Heart left ventricle (tissue), 16 donors: ENCODE measurements around the gene KCNE2. TPM values are rescaled to one million over a fixed set of nuclear protein-coding genes. Genes with fewer than 3 reads are reported as not detected.
A peak's percentile ranks its signal among the peaks of the same experiment; 100 is the strongest.

Experiments
- ATAC-seq, 4 donors: fragments of 200-7000 bp; cut with Tn5 transposase; one replicate each; pipeline ENCODE4 v1.9.1; 2020 to 2022; ENCODE audit warnings: moderate library complexity in 4 of 4, mild to moderate bottlenecking in 3 of 4, moderate number of reproducible peaks in 1 of 4
- DNase-seq, 5 donors: peaks; one replicate each; pipeline ENCODE4 v3.0.0-alpha.2; 2020
- H3K27ac ChIP-seq, 12 donors: fragments of 200-600 bp; sonication (generic) in 4 of 12; one replicate each; pipeline versions ENCODE4 v1.5.0 to v1.8.0; 2016 to 2022; ENCODE audit warnings: mild to moderate bottlenecking in 2 of 12
- H3K27me3 ChIP-seq, 9 donors: fragments of 200-600 bp; sonication (generic) in 2 of 9; one replicate each; pipeline versions ENCODE4 v1.5.1 to v1.8.0; 2016 to 2022; ENCODE audit warnings: mild to moderate bottlenecking in 3 of 9
- H3K36me3 ChIP-seq, 9 donors: fragments of 200-600 bp; sonication (generic) in 2 of 9; one replicate each; pipeline versions ENCODE4 v1.5.0 to v1.8.0; 2018 to 2022; ENCODE audit warnings: mild to moderate bottlenecking in 2 of 9
- H3K4me1 ChIP-seq, 12 donors: fragments of 200-600 bp; sonication (generic) in 4 of 12; one replicate each; pipeline versions ENCODE4 v1.5.0 to v1.8.0; 2016 to 2022; ENCODE audit warnings: mild to moderate bottlenecking in 3 of 12
- H3K4me3 ChIP-seq, 12 donors: fragments of 200-600 bp; sonication (generic) in 4 of 12; one replicate each; pipeline versions ENCODE4 v1.5.0 to v1.8.0; 2017 to 2022; ENCODE audit warnings: mild to moderate bottlenecking in 9 of 12, moderate library complexity in 4 of 12
- H3K9me3 ChIP-seq, 12 donors: fragments of 200-600 bp; sonication (generic) in 4 of 12; one replicate each; pipeline versions ENCODE4 v1.5.0 to v1.8.0; 2016 to 2022; ENCODE audit warnings: mild to moderate bottlenecking in 1 of 12
- CTCF ChIP-seq, 12 donors: fragments of 200-600 bp; sonication (generic) in 4 of 12; IDR thresholded peaks; one replicate each; pipeline versions ENCODE4 v1.5.0 to v1.8.0; 2018 to 2022; ENCODE audit warnings: antibody characterized with exemption in 12 of 12, mild to moderate bottlenecking in 5 of 12
- POLR2A ChIP-seq, 2 donors: fragments of 450-650 bp; IDR thresholded peaks; one replicate each; pipeline ENCODE4 v1.6.1; 2017; ENCODE audit warnings: antibody characterized with exemption in 2 of 2, mild to moderate bottlenecking in 2 of 2, moderate library complexity in 2 of 2
- WGBS, 4 donors: extraction: QIAGEN DNeasy Blood & Tissue Kit in 2 of 4; methylation state at CpG; one replicate each; pipeline versions ENCODE4 v1.1.5 to v1.1.7; 2013 to 2018; 5-methylcytosine and 5-hydroxymethylcytosine counted together
- intact Hi-C, 10 donors: fragments of 100-400 bp; cut with DNase I; formaldehyde crosslinking; loops; one replicate each; pipeline versions ENCODE4 v1.11.1 to v1.14.2; 2022
- polyA plus RNA-seq, 2 donors: library from polyadenylated mRNA; stranded (reverse); fragments of 200-250 nt; gene quantifications; one replicate each; pipeline ENCODE4 v1.2.3, GENCODE V29; 2013
- total RNA-seq, 9 donors: library from RNA; depleted of rRNA in 2 of 9; stranded (reverse); fragments of >200 nt in 2 of 9; fragmentation: NEBNext Ultra II Directional in 3 of 9; extraction: Animal tissue kit (Norgen Biotek cat#: 25700) in 3 of 9; gene quantifications; one replicate each; pipeline versions ENCODE4 v1.1.0 to v1.2.4, GENCODE V29; 2016 to 2023
- donor health status: ischemic (EF 13 %, LVEDD 7.1; RV severe dilation, severe dysfunction).
- donor health status: healthy with polysubstance abuse.
- donor health status: DM: no; HTN: yes; CAD: no.
- donor health status: DM: no; HTN: no; CAD: no.
- donor health status: ischemic (EF 25% LVEDD 6.9; RV normal size, moderate dysfunction).
- donor health status: ischemic (EF 25% LVEDD 5.7; RV mildly dilated, moderate dysfunction).
- donor health status: healthy.
- donor health status: DM: yes; HTN: yes; CAD: no.
- donor health status: ischemic (EF 35%, LVEDD 5.7; RV mildly dilated, moderate dysfunction).
- donor health status: nonischemic (EF 11% LVEDD 7.7; RV severe dilation, severe dysfunction).
- donor health status: DM: yes; HTN: yes; CAD: no.
- donor health status: PGD.
- donor health status: ischemic (EF 29% LVEDD 5.4; RV normal size, mild dysfunction).
- donor health status: nonischemic (EF 23%, LVEDD 6.1; RV moderate dilation, normal function).

The KCNE2 gene
- total and polyA plus RNA-seq, 11 donors, result 0.07 TPM; not detected in 10

GRCh38 chr21:34354836-34355235 is 9.0 kb upstream of the KCNE2 start:
- WGBS, 4 donors, result 45 to 53% (median 47%) methylated on average over 4 of the region's 4 CpGs
- Histone ChIP-seq H3K27ac (no peak overlapping the region), H3K9me3 (peaks cover 0 to 8% (median 0%) of the 10 kb centered on the region in 12 donors), H3K4me1 (peaks cover 0 to 2% (median 0%) of the 10 kb centered on the region in 12 donors), H3K27me3 (peaks cover 0 to 8% (median 0%) of the 10 kb centered on the region in 9 donors), H3K36me3 (no peaks in the 10 kb centered on the region), H3K4me3 (no peak overlapping the region)
- intact Hi-C loops, result no loop called here
- TF ChIP-seq POLR2A (IDR thresholded peaks at IDR 0.05) (no peak), CTCF (IDR thresholded peaks at IDR 0.05) (no peak)
- peak; percentile 51 to 81 (median 78) for ATAC-seq
- DNase-seq, result peak in 1 of 5 donors; percentile 41

GRCh38 chr21:34355570-34355969 is 8.2 kb upstream of the KCNE2 start:
- Histone ChIP-seq H3K27me3 (peaks cover 0 to 8% (median 0%) of the 10 kb centered on the region in 9 donors), H3K4me3 (no peak overlapping the region), H3K36me3 (no peaks in the 10 kb centered on the region), H3K4me1 (peaks cover 0 to 2% (median 0%) of the 10 kb centered on the region in 12 donors), H3K9me3 (peaks cover 0 to 8% (median 0%) of the 10 kb centered on the region in 12 donors), H3K27ac (no peak overlapping the region)
- ATAC-seq, result no peak
- no peak for DNase-seq
- intact Hi-C loops, result no loop called here
- WGBS, 4 donors, result 97 to 99% (median 98%) methylated on average over 5 of the region's 5 CpGs
- TF ChIP-seq CTCF (IDR thresholded peaks at IDR 0.05), result no peak
- TF ChIP-seq POLR2A (IDR thresholded peaks at IDR 0.05), result no peak

GRCh38 chr21:34357889-34358288 is 5.9 kb upstream of the KCNE2 start:
- peaks cover 0 to 14% (median 0%) of the 10 kb centered on the region in 9 donors for H3K27me3 ChIP-seq
- no peak for TF ChIP-seq POLR2A (IDR thresholded peaks at IDR 0.05)
- TF ChIP-seq CTCF (IDR thresholded peaks at IDR 0.05), result no peak
- peaks cover 0 to 8% (median 0%) of the 10 kb centered on the region in 12 donors for H3K9me3 ChIP-seq
- peaks cover 0 to 9% (median 0%) of the 10 kb centered on the region in 12 donors for H3K4me1 ChIP-seq
- 88 to 95% (median 95%) methylated on average over 2 of the region's 2 CpGs for WGBS, 4 donors
- H3K36me3 ChIP-seq, result no peaks in the 10 kb centered on the region
- ATAC-seq, result no peak
- no peak for DNase-seq
- intact Hi-C loops, result no loop called here
- H3K27ac ChIP-seq, result no peak overlapping the region
- no peak overlapping the region for H3K4me3 ChIP-seq

GRCh38 chr21:34358866-34359265 is 4.9 kb upstream of the KCNE2 start:
- H3K9me3 ChIP-seq, result peaks cover 0 to 8% (median 0%) of the 10 kb centered on the region in 12 donors
- WGBS, 4 donors, result 46 to 100% (median 97%) methylated on average over 1 of the region's 1 CpG
- DNase-seq (no peak), ATAC-seq (no peak)
- no peak for TF ChIP-seq POLR2A (IDR thresholded peaks at IDR 0.05)
- intact Hi-C loops, result no loop called here
- H3K27ac ChIP-seq, result no peak overlapping the region
- H3K4me3 ChIP-seq, result no peak overlapping the region
- peaks cover 0 to 9% (median 0%) of the 10 kb centered on the region in 12 donors for H3K4me1 ChIP-seq
- H3K27me3 ChIP-seq, result peaks cover 0 to 14% (median 0%) of the 10 kb centered on the region in 9 donors
- H3K36me3 ChIP-seq, result no peaks in the 10 kb centered on the region
